Measurements from ENCODE around the gene C1QTNF1.

The C1QTNF1 gene

DNA sequence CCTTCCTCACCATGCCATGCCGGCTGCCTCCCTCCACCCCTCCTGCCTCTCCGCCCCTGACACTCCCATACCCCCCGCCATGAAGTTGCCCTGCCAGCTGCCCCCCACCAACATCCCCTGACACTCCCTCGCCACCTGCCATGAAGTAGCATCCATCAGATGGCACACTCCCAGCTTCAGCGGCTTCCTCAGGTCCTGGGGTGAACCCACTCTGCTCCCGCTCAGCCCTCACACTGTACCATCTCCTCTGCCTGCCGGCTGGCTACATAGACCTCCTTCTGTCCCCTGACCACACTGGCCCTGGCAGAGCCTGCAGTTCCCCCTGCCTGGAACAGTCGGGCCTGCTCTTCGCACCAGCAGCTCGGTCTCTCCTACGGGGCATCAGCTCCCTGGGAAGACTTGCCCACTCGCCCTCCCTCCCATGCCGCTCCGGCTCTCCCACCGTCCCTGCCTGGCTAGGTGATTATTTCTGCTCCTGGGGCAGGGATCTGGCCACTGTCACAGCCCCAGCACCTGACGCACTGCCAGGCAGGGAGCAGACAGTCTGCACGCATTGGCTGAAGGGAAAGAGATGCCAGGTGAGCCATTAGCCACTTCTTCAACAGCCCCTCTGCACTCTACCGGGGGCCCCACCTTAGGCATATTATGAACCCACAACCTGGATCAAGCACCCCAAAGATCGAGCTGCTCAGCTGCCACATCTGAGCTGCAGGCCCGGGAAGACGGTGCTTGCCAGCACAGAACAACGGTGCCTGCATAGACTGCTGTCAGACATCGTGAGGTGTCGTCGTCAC lies 23.4 kb upstream of the C1QTNF1 start:
- Histone ChIP-seq H3K27ac (ENCODE audit: low read depth, low read length, severe bottlenecking) (no peak overlapping the region), H3K9me3 (ENCODE audit: control insufficient read depth, low read length) (no peaks in the 10 kb centered on the region), H3K36me3 (ENCODE audit: control insufficient read depth, insufficient read depth, low read length) (peaks cover 44% of the 10 kb centered on the region), H3K4me3 (ENCODE audit: extremely low read depth, insufficient read depth, low read length, poor library complexity, severe bottlenecking) (no peak overlapping the region), H3K4me1 (ENCODE audit: control insufficient read depth, insufficient read depth, low read length, poor library complexity, severe bottlenecking) (no peaks in the 10 kb centered on the region)
- WGBS, 2 experiments (ENCODE audit: insufficient coverage in 2 of 2): 93 to 97% methylated on average over 18 to 24 of the region's 25 CpGs

- no peak overlapping the region for H3K4me3 ChIP-seq (ENCODE audit: extremely low read depth, insufficient read depth, low read length, poor library complexity, severe bottlenecking)
- H3K36me3 ChIP-seq (ENCODE audit: control insufficient read depth, insufficient read depth, low read length): peaks cover 36% of the 10 kb centered on the region
- 84 to 89% methylated on average over 11 to 17 of the region's 19 CpGs for WGBS, 2 experiments (ENCODE audit: insufficient coverage in 2 of 2)
- no peak overlapping the region for H3K27ac ChIP-seq (ENCODE audit: low read depth, low read length, severe bottlenecking)
- no peaks in the 10 kb centered on the region for H3K4me1 ChIP-seq (ENCODE audit: control insufficient read depth, insufficient read depth, low read length, poor library complexity, severe bottlenecking)
- H3K9me3 ChIP-seq (ENCODE audit: control insufficient read depth, low read length): no peaks in the 10 kb centered on the region
These were observed 22.6 kb upstream of the C1QTNF1 start for GRCh38 chr17:79001190-79002020.

DNA sequence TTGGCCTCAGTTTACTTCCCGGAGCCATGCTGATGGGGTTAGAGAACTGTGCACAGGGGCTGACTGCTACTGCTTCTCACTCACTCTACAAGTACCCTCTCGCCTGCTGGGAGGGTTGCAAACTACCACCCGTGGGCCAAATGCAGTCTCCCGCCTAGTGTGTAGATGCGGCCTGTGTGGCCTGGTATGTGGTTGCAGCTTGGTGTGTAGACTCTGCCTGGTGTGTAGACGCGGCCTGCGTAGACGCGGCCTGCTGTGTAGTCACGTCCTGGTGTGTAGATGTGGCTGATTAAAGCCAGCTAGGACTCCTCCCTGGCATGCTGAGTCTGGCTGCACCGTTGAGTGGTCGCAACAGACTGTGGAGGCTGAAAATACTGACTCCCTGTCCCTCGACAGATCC lies 21.7 kb upstream of the C1QTNF1 start:
- WGBS, 2 experiments (ENCODE audit: insufficient coverage in 2 of 2): 81 to 93% methylated on average over 8 to 13 of the region's 14 CpGs
- Histone ChIP-seq H3K4me3 (ENCODE audit: extremely low read depth, insufficient read depth, low read length, poor library complexity, severe bottlenecking) (no peak overlapping the region), H3K4me1 (ENCODE audit: control insufficient read depth, insufficient read depth, low read length, poor library complexity, severe bottlenecking) (no peaks in the 10 kb centered on the region), H3K9me3 (ENCODE audit: control insufficient read depth, low read length) (no peaks in the 10 kb centered on the region), H3K36me3 (ENCODE audit: control insufficient read depth, insufficient read depth, low read length) (peaks cover 35% of the 10 kb centered on the region), H3K27ac (ENCODE audit: low read depth, low read length, severe bottlenecking) (no peak overlapping the region)

DNA sequence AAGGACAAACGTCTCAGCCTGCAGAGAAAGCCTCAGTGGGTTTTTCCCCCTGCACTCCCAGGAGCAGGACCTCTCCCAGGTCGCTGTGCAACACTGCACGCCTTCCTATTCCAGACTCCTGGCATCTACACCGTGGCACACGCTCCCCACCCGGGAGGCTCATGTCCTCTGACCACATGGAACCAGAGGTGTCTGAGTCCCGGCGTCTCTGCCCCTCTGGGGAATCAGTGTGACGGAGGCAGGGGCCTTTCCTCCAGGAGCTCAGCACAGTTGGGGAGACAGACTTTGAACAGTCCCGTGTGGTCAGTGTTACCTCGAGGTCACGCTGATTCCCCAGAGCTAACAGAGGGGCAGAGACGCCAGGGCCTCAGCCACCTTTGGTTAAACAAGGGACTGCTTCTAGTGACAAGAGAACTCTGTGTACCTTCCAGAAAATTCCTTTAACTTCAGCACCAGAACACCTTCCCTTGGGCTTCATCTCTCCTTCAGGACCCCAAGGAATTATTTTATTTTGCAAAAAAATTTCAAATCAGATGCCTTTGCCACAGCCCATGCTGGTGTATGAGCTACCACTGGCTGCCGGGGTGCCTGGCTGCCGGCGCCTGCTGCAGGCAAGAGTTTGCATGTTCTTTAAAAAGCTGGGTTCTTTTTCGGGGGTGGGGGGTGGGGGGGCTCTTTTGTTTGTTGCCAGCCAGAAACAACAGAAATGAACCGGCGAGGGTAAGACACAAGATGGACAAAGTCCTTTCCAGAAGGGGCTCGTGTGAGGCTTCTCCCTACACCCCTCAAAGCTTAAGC lies 21.0 kb upstream of the C1QTNF1 start:
- WGBS, 2 experiments (ENCODE audit: insufficient coverage in 2 of 2): 82 to 85% methylated on average over 16 to 19 of the region's 20 CpGs
- Histone ChIP-seq H3K27ac (ENCODE audit: low read depth, low read length, severe bottlenecking) (no peak overlapping the region), H3K4me3 (ENCODE audit: extremely low read depth, insufficient read depth, low read length, poor library complexity, severe bottlenecking) (no peak overlapping the region), H3K9me3 (ENCODE audit: control insufficient read depth, low read length) (no peaks in the 10 kb centered on the region), H3K36me3 (ENCODE audit: control insufficient read depth, insufficient read depth, low read length) (peaks cover 35% of the 10 kb centered on the region), H3K4me1 (ENCODE audit: control insufficient read depth, insufficient read depth, low read length, poor library complexity, severe bottlenecking) (no peaks in the 10 kb centered on the region)

- H3K9me3 ChIP-seq (ENCODE audit: control insufficient read depth, low read length): no peaks in the 10 kb centered on the region
- no peak overlapping the region for H3K4me3 ChIP-seq (ENCODE audit: extremely low read depth, insufficient read depth, low read length, poor library complexity, severe bottlenecking)
- 14 to 65% methylated on average over 1 to 3 of the region's 3 CpGs for WGBS, 2 experiments (ENCODE audit: insufficient coverage in 2 of 2)
- no peak overlapping the region for H3K27ac ChIP-seq (ENCODE audit: low read depth, low read length, severe bottlenecking)
- peaks cover 30% of the 10 kb centered on the region for H3K36me3 ChIP-seq (ENCODE audit: control insufficient read depth, insufficient read depth, low read length)
- H3K4me1 ChIP-seq (ENCODE audit: control insufficient read depth, insufficient read depth, low read length, poor library complexity, severe bottlenecking): no peaks in the 10 kb centered on the region
These were observed 20.1 kb upstream of the C1QTNF1 start for GRCh38 chr17:79003661-79004411.

DNA sequence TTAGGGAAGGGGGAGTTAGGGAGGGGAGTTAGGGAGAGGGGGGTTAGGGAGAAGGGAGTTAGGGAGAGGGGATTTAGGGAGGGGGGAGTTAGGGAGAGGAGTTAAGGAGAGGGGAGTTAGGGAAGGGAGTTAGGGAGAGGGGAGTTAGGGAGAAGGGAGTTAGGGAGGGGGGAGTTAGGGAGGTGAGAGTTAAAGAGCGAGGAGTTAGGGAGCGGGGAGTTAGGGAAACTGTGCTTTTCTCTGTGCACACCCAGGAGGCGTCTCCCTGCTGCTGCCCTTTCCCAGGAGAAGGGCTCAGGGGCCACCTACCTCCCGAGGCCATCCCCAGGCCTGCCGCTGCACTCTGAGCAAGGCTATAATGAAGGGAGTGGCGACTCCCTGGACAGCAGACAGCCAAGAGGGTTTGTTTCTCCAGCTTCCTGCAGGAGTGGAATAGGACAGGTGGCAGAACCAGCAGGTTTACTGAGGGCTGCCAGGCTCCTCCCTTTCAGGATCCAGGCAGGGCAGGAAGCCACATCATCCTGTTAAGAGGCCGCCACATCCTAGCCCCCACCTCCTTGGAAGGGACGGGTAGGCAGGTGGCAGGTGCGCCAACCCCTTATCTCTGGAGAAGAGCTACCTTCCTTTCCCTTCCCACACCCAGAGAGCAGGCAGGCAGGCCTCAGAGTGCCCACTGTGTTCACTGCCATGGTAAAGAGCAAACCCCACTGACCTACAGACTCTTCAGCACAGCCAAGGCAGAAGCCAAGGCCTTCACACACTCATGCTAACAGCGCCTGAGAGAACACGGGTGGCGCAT lies 18.7 kb upstream of the C1QTNF1 start:
- H3K9me3 ChIP-seq (ENCODE audit: control insufficient read depth, low read length): no peaks in the 10 kb centered on the region
- H3K36me3 ChIP-seq (ENCODE audit: control insufficient read depth, insufficient read depth, low read length): peaks cover 25% of the 10 kb centered on the region
- 94 to 99% methylated on average over 8 to 9 of the region's 12 CpGs for WGBS, 2 experiments (ENCODE audit: insufficient coverage in 2 of 2)
- H3K27ac ChIP-seq (ENCODE audit: low read depth, low read length, severe bottlenecking): no peak overlapping the region
- H3K4me1 ChIP-seq (ENCODE audit: control insufficient read depth, insufficient read depth, low read length, poor library complexity, severe bottlenecking): no peaks in the 10 kb centered on the region
- no peak overlapping the region for H3K4me3 ChIP-seq (ENCODE audit: extremely low read depth, insufficient read depth, low read length, poor library complexity, severe bottlenecking)

DNA sequence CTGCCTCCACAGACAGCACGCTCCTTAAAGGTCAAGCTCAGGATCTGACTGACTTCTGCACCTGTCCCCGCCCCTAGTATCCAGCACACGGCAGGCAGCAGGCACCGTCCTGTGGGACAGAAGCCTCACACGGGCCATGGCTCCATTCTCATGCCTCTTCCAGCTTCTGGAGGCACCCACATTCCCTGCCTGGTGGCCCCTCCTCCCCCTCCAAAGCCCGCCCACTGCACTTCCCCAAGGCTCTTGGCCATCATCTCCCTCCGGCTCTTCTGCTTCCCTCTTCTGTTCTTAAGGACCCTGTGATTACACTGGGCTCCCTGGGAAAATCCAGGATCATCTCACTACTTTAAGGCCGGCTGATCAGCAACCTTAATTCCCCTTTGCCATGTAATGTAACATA lies 17.9 kb upstream of the C1QTNF1 start:
- Histone ChIP-seq H3K4me1 (ENCODE audit: control insufficient read depth, insufficient read depth, low read length, poor library complexity, severe bottlenecking) (no peaks in the 10 kb centered on the region), H3K27ac (ENCODE audit: low read depth, low read length, severe bottlenecking) (no peak overlapping the region), H3K4me3 (ENCODE audit: extremely low read depth, insufficient read depth, low read length, poor library complexity, severe bottlenecking) (no peak overlapping the region), H3K9me3 (ENCODE audit: control insufficient read depth, low read length) (no peaks in the 10 kb centered on the region), H3K36me3 (ENCODE audit: control insufficient read depth, insufficient read depth, low read length) (peaks cover 21% of the 10 kb centered on the region)
- 87 to 91% methylated on average over 7 to 8 of the region's 8 CpGs for WGBS, 2 experiments (ENCODE audit: insufficient coverage in 2 of 2)

- Histone ChIP-seq H3K4me3 (ENCODE audit: extremely low read depth, insufficient read depth, low read length, poor library complexity, severe bottlenecking) (no peak overlapping the region), H3K9me3 (ENCODE audit: control insufficient read depth, low read length) (peaks cover 1% of the 10 kb centered on the region), H3K27ac (ENCODE audit: low read depth, low read length, severe bottlenecking) (no peak overlapping the region), H3K36me3 (ENCODE audit: control insufficient read depth, insufficient read depth, low read length) (peaks cover 21% of the 10 kb centered on the region), H3K4me1 (ENCODE audit: control insufficient read depth, insufficient read depth, low read length, poor library complexity, severe bottlenecking) (no peaks in the 10 kb centered on the region)
- 86 to 94% methylated on average over 9 to 16 of the region's 19 CpGs for WGBS, 2 experiments (ENCODE audit: insufficient coverage in 2 of 2)
These were observed 17.0 kb upstream of the C1QTNF1 start for GRCh38 chr17:79006794-79007503.

All from mesodermal cell (in vitro differentiated cells).